GM19455 (cell line): ENCODE measurements around the gene HNF1A.
"Not testable (repeated sequence)": the region's sequence is repeated elsewhere in the genome, so short reads cannot be mapped to it uniquely, and the experiment has no call there.

ENCODE experiments used
- ATAC-seq: cut with Tn5 transposase; IDR thresholded peaks from one replicate; pipeline ENCODE4 v1.9.1; 2021; ENCODE audit not compliant: unreplicated experiment

The HNF1A gene, protein sequence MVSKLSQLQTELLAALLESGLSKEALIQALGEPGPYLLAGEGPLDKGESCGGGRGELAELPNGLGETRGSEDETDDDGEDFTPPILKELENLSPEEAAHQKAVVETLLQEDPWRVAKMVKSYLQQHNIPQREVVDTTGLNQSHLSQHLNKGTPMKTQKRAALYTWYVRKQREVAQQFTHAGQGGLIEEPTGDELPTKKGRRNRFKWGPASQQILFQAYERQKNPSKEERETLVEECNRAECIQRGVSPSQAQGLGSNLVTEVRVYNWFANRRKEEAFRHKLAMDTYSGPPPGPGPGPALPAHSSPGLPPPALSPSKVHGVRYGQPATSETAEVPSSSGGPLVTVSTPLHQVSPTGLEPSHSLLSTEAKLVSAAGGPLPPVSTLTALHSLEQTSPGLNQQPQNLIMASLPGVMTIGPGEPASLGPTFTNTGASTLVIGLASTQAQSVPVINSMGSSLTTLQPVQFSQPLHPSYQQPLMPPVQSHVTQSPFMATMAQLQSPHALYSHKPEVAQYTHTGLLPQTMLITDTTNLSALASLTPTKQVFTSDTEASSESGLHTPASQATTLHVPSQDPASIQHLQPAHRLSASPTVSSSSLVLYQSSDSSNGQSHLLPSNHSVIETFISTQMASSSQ

DNA sequence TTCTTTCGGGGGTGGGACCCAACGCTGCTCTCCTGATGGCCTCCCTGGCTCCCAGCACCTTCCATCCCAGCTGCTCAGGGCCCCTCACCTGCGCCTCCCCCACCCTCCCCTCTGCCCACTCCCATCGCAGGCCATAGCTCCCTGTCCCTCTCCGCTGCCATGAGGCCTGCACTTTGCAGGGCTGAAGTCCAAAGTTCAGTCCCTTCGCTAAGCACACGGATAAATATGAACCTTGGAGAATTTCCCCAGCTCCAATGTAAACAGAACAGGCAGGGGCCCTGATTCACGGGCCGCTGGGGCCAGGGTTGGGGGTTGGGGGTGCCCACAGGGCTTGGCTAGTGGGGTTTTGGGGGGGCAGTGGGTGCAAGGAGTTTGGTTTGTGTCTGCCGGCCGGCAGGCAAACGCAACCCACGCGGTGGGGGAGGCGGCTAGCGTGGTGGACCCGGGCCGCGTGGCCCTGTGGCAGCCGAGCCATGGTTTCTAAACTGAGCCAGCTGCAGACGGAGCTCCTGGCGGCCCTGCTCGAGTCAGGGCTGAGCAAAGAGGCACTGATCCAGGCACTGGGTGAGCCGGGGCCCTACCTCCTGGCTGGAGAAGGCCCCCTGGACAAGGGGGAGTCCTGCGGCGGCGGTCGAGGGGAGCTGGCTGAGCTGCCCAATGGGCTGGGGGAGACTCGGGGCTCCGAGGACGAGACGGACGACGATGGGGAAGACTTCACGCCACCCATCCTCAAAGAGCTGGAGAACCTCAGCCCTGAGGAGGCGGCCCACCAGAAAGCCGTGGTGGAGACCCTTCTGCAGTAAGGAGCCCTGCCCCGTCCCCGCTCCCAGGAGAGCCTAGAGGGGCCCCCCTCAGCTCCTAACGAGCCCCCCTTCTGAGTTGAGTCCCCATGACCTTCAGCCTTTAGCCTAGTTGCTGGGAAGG, at the start of gene HNF1A:
TSS of gene HNF1A (plus strand) at position 248 of the 924 bp plus-strand sequence. CDS start at position 474, 226 bp downstream.
- no peak for ATAC-seq

DNA sequence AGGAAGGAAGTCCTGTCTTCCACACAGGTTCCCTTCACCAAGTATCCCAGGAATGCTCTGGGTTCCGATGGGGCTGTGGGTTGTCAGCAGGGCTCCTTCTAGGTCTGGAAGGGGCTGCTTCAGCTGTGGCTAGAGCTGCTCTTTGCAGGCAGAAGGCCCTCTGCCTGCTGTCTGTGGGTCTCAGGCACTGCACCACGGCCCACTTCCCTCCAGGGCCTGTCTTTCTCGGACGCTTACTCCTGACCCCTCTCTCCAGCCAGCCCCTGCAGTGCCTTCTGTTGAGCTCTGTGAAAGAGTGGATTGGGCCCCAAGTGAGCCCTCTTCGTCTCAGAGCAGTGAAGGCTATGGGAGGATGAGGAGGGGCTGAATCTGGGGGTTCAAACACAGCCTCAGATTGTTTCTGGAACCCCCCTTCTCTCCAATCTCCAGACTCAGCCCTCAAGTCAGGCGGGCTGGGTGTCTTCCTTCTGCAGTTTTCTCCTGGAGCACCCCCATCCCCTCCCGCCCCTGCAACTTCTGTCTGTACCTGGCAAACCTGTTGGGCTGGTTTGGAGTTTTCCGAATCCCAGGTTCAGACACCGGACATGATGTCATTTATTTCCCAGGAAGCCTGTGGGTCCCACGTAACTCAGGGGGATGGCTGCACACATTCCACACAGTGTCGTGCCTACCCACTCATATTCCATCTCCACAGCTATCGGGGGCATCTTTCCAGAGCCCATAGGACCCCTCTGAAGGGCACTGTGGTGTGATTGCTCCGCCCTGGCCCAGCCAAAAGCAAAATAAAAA, 49.3 kb upstream of the HNF1A start:
- ATAC-seq: no peak

DNA sequence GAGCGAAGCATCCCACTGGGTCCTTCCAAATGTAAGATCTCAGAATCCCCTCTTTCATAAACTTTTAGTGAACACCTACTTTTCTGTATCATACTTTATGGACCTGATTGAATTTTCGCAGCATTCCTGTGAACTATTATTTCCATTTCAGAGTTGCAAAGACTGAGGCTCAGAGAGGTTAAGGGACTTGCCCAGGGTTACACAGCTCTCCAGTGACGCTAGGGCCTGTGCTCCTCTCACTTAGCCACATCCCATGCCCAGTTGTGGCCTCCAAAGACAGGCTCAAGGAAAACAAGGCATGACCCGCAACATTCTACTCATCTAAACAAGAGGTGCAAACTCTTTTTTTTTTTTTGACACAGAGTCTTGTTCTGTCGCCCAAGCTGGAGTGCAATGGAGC, 48.3 kb upstream of the HNF1A start:
- no peak for ATAC-seq

DNA sequence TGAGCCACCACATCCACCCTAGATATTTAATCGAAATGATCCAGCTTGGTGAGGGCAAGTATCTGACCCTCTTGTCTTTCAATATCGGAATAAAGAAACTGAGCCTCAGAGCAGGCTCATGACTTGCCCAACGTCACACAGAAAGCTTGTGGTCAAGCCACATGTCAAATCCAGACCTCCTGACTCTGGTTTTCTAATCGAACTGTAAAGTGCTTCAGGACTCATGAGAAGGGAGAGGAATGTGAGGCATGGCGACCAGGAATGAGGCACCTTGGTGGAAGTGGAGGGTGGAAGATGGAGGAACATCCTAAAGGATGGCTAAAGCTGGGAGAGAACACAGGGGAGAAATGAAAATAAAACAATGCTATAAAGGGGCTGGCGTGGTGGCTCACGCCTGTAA, 46.3 kb upstream of the HNF1A start:
- ATAC-seq: no peak

DNA sequence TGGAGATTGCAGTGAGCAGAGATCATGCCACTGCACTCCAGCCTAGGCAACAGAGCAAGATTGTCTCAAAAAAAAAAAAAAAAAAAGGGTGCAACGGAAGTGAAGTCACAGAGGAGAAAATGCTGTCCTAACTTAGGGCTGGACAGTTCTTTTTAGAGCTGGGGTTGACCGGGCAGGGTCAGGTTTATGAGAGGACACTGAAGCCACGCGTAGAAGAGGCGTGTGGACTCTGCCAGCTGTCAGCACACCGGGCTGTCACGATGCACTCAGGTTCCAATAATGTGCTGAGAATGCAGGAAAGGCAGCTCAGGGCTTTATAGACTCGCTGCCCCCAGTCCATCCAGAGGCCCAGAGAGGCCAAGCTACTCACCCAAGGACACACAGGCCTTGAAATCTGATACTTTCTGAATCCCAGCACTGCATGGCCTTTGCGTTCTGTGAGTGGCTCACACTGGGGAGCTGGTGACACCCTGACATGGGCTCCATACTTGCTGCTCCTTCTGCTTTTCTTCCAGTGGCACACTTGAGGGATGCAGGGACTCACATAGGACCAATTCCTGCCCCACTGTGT, 45.3 kb upstream of the HNF1A start:
- no peak for ATAC-seq

DNA sequence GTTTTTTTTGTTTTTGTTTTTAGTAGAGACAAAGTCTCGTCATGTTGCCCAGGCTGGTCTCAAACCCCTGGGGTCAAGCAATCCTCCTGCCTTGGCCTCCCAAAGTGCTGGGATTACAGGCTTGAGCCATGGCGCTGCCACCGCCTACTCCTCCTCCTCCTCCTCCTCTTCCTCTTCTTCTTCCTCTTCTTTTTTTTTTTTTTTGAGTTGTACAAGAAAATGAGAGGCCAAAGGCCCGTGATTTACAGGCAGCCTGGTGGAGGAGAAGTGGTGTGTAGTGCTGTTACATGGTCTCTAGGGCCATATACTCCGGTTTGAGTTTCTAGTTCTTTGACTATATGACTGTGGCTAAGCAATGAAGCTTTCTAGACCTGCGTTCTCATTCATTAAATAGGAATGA, 44.6 kb upstream of the HNF1A start:
- ATAC-seq: no peak

DNA sequence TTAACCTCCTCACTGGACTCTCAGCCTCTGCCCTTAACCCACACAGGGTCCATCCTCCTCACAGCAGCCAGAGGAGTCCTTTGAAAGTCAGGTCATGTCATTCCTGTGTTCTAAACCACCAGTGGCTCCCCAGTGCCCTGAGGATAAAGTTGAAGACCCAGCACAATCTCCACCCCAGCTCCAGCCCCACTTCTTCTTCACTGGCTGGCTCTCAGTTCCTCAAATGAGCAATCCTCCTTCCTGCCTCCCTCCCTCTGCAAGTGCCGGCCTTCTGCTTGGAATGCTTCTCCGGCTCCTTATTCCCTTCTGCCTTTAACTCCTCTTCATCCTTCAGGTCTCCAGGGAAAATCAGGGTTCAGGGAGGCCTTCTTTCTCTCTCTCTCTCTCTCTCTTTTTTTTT, 42.1 kb upstream of the HNF1A start:
- no peak for ATAC-seq

DNA sequence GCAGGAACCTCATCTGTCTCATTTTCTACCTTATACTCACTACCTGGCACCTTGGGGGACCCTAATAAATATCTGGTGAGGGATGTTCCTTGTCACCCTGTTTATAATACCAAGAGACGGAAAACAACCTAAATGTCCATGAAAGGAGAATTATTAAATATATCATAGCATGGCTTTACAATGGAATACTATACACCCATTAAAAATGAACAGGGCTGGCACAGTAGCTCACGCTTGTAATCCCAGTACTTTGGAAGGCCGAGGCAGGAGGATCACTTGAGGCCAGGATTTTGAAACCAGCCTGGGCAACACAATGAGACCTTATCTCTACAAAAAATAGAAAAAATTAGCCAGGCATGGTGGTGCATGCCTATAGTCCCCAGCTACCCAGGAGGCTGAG, 39.8 kb upstream of the HNF1A start:
- no peak for ATAC-seq

DNA sequence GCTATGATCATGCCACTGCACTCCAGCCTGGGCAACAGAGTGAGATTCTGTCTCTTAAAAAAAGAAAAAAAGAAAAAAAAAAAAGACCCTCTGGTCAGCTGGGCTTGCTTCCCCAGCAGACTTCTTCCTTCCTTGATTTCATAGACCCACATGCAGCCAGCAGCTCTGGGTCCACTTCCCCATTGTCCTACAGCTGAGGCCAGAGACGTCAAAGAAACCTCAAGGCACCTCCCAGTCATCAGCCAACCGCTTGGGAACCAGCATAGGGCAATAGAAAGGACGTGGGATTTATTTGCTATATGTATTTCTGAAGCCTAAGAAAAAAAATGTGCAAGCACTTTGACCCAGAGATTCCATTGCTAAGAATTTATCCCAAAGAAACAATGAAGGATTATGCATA, 38.8 kb upstream of the HNF1A start:
- ATAC-seq: no peak

DNA sequence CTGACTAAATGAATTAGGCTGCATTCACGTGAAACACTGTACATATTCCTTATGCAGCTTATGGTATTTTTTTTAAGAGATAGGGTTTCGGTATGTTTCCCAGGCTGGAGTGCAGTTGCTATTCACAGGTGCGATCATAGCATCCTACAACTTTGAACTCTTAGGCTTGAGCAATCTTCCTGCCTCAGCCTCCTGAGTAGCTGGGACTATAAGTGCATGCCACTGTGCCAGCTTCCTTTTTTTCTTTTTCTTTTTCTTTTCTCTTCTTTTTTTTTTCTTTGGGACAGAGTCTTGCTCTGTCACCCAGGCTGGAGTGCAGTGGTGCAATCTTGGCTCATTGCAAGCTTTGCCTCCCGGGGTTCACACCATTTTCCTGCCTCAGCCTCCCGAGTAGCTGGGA, 38.3 kb upstream of the HNF1A start:
- no peak for ATAC-seq

DNA sequence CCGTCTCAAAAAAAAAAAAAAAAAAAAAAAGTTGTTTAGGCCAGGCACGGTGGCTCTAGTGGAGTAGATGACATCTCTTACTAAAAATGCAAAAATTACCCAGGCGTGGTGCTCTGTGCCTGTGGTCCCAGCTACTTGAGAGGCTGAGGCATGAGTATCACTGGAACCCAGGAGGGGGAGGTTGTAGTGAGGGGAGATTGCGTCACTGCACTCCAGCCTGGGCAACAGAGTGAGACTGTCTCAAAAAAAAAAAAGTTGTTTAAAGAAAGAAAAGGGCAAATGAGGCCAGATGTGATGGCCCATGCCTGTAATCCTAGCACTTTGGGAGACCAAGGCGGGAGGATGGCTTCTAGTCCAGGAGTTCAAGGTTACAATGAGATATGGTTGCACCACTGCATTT, 37.5 kb upstream of the HNF1A start:
- ATAC-seq: no peak

DNA sequence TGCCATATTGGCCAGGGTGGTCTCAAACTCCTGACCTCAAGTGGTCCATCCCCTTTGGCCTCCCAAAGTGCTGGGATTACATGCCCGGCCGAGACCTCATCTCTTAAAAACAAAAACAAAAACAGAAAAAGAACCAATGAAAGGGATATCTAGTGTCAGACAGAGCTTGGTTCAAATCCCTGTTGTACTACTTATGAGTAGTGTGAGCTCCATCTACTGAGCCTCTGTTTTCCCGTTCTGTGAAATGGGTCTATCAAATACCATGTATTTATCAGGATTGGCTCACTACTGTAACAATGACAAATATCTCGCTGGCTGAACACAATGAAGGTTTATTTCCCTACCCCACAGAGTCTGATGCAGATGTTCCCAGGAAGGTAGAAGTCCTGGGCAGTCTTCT, 36.9 kb upstream of the HNF1A start:
- ATAC-seq: no peak

DNA sequence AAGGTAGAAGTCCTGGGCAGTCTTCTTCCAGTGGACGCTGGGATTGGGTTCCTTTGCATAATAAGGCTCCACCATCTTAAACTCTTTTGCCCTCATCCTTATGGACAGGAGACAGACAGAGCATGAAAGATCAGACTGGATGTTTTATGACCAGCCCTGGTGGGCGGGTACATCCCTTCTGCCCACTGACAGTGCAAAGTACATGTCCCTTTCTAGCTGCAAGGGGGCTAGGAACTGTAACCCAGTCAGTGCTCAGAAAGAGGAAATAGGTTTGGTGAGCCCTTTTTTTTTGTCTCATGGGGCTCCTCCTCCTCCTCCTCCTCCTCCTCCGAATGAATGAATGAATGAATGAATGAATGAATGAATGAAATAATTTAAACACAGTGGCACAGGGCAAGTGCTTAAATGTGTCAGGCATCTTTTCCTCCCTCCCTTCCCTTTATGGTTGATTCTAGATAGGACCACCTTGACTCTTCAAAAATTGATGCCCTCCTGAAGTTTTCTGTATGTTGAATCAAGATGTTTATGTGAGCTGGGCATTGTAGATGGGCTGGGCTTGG, 36.4 kb upstream of the HNF1A start:
- ATAC-seq: no peak

DNA sequence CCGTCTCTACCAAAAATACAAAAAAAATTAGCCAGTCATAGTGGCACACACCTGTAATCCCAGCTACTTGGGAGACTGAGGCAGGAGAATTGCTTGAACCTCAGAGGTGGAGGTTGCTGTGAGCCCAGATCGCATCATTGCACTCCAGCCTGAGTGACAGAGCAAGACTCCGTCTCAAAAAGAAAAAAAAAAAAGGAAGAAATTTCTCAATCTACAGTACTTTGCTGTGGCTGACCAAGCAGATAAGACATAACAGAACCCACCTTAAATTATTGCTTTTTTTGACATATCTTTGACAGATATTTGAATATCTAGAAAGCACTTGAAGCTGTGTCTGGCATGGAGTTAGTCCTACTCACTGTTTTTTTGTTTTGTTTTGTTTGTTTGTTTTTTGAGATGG, 34.9 kb upstream of the HNF1A start:
- ATAC-seq: no peak

DNA sequence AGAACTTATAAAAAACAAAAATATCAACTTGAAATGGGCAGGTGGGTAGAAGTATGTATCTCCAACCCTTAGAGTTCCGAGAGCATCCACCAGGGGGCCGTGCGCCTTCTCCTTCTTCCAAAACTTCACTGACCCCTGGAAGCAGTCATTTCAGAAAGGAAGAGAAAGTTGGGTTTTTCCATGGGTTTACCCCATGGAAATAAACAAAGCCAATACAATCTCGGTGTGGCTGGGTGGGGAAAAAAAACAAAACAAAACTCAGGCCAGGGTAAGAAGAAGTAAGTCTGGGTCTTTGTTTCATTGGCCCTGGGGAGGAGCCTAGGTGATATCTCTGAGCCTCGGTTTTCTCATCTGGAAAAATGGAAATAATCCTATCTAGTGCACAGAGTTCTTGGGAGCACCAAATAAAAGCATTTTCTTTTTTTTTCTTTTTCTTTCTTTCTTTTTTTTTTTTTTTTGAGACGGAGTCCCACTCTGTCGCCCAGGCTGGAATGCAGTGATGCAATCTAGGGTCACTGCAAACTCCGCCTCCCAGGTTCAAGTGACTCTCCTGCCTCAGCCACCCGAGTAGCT, 33.6 kb upstream of the HNF1A start:
- ATAC-seq: no peak

DNA sequence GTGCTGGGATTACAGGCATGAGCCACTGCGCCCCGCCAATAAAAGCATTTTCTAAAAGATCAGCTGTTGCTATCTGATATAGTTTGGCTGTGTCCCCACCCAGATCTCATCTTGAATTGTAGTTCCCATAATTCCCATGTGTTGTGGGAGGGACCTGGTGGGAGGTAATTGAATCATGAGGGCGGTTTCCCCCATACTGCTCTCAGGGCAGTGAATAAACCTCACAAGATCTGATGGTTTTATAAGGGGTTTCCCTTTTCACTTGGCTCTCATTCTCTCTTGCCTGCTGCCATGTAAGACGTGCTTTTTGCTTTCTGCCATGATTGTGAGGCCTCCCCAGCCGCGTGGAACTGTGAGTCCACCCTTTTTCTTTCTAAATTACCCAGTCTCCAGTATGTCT, 32.8 kb upstream of the HNF1A start:
- ATAC-seq: not testable (repeated sequence)

DNA sequence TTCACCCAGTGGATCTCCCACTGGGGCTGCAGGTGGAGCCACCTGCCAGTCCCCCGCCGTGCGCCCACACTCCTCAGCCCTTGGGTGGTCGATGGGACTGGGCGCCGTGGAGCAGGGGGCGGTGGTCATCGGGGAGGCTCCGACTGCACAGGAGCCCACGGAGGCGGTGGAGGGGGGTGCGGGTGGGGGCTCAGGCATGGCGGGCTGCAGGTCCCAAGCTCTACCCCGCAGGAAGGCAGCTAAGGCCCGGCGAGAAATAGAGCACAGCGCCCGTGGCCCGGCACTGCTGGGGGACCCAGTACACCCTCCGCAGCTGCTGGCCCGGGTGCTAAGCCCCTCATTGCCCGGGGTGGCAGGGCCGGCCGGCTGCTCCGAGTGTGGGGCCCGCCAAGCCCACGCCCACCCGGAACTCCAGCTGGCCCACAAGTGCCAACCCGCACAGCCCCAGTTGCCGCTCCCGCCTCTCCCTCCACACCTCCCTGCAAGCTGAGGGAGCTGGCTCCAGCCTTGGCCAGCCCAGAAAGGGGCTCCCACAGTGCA, 28.0 kb upstream of the HNF1A start:
- not testable (repeated sequence) for ATAC-seq

DNA sequence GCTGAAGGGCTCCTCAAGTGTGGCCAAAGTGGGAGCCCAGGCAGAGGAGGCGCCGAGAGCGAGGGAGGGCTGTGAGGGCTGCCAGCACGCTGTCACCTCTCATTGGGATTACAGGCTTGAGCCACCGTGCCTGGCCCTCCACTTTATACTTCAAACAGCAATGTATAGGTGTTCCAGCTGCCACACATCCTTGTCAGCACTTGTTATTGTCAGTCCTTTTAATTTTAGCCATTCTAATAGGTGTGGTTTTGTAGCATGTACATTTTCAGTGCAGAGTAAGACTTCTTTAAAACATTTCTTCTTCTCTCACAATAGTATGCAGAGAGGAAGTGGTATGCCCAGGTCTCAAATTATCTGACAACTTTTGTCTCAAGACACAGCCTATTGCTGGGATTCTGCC, 27.5 kb upstream of the HNF1A start:
- no peak for ATAC-seq

DNA sequence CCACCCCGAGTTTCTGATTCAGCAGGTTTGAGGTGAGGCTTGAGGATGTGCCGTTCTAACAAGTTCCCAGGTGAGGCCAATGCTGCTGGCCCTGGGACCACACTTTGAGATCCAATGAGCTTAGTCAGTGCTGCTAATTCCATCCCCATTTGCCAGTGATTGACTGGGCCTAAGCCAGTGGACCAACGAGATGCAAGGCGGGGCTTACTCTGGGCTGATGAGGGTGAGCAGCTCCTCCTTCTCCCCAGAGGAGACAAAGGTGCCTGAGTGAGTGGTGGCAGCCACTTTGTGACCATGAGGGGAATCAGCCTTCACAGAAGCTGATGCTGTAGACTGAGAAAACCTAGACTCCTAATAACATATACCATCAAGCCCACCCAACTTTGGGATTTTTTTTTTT, 23.1 kb upstream of the HNF1A start:
- ATAC-seq: no peak
